ENCODE measurements around the gene SMG9. TPM values are rescaled to one million over a fixed set of nuclear protein-coding genes. Genes with fewer than 3 reads are reported as not detected.
A peak's percentile ranks its signal among the peaks of the same experiment; 100 is the strongest.

Gene SMG9
- total and polyA plus RNA-seq, 2 of the 13 experiments (the other 11 are each of a cell fraction or from before 2014, with no cell fraction given): 16.1 to 18.7 TPM

- no peak for TF ChIP-seq ZKSCAN8 (CRISPR knock-in tag; IDR thresholded peaks at IDR 0.05; ENCODE audit: borderline replicate concordance)
- no peak for TF ChIP-seq MATR3 (CRISPR knock-in tag; IDR thresholded peaks at IDR 0.05)
Observed at GRCh38 chr19:43799502-43800142, 44.9 kb upstream of the SMG9 start (continued).

- Histone ChIP-seq H3K79me2 (ENCODE audit: insufficient read depth, low read length) (no peaks in the 10 kb centered on the region), H3K9me3 (ENCODE audit: low read length) (no peaks in the 10 kb centered on the region), H3K27ac (ENCODE audit: extremely low read length, insufficient read depth, low read length) (no peak overlapping the region), H3K4me1 (ENCODE audit: insufficient read depth, low read length) (no peaks in the 10 kb centered on the region), H2AFZ (ENCODE audit: low read length) (no peak overlapping the region), H3K27me3 (ENCODE audit: control insufficient read depth in 1 of 2, insufficient read depth in 2 of 2, low read length in 2 of 2) (peaks cover 0 to 4% of the 10 kb centered on the region in 2 experiments; a peak in 3 of 5 replicates), H3K4me2 (ENCODE audit: low read depth, low read length) (peak overlapping the region; percentile 56), H3K9ac (ENCODE audit: insufficient read depth, low read depth, low read length) (no peak overlapping the region), H3K4me3 (replicated peaks in 1 of 3; ENCODE audit: insufficient read depth in 1 of 3, low read depth in 2 of 3, low read length in 3 of 3) (peak overlapping the region in 2 of 3 experiments; percentile 31 to 48; a peak in 2 of 6 replicates), H3K36me3 (replicated peaks in 1 of 2; ENCODE audit: control insufficient read depth in 1 of 2, insufficient read depth in 2 of 2, low read length in 2 of 2) (no peaks in the 10 kb centered on the region), H4K20me1 (ENCODE audit: insufficient read depth, low read length) (no peaks in the 10 kb centered on the region)
- 67% methylated on average over 38 of the region's 70 CpGs for WGBS (ENCODE audit: low lambda C conversion rate)
- DNase-seq (ENCODE audit: low spot score): no peak
- POLR2A ChIA-PET: no interaction called here
- no TSS peak for BruUV-seq (replicated peaks)
- no peak for FAIRE-seq
- intact Hi-C loops (cut with micrococcal nuclease; ENCODE audit: unreplicated experiment) (no loop called here), in situ Hi-C loops (cut with HindIII; ENCODE audit: extremely low pct_ligation_motif_present, low pct_unique_long_range_greater_than_20kb) (no loop called here)
- ATAC-seq: peak; percentile 67
- CTCF ChIA-PET (ENCODE audit: low intra/inter-chr PET ratio, low total read pairs): no interaction called here
- no peak for TF ChIP-seq RFX1 (IDR thresholded peaks at IDR 0.05)
- TF ChIP-seq NFIB (CRISPR knock-in tag; IDR thresholded peaks at IDR 0.05; ENCODE audit: borderline replicate concordance): no peak
- 0 out of 2 replicates have a peak, but pooled peaks have one; percentile 27 for TF ChIP-seq HOXA3 (CRISPR knock-in tag; IDR thresholded peaks at IDR 0.05)
- no peak for TF ChIP-seq RXRB (CRISPR knock-in tag; IDR thresholded peaks at IDR 0.05; ENCODE audit: borderline replicate concordance)
- TF ChIP-seq ZNF83 (CRISPR knock-in tag; IDR thresholded peaks at IDR 0.05; ENCODE audit: borderline replicate concordance): no peak
- TF ChIP-seq USF2 (IDR thresholded peaks at IDR 0.05; ENCODE audit: low read depth, low read length): no peak
- no peak for TF ChIP-seq USF2 (CRISPR knock-in tag; IDR thresholded peaks at IDR 0.05; ENCODE audit: borderline replicate concordance)
- no peak for TF ChIP-seq IRF2 (CRISPR knock-in tag; IDR thresholded peaks at IDR 0.05)
- TF ChIP-seq ZBTB3 (CRISPR knock-in tag; IDR thresholded peaks at IDR 0.05; ENCODE audit: borderline replicate concordance, low read depth): no peak
- no peak for TF ChIP-seq ZNF24 (IDR thresholded peaks at IDR 0.05)
- TF ChIP-seq MED8 (CRISPR knock-in tag; IDR thresholded peaks at IDR 0.05; ENCODE audit: insufficient replicate concordance): no peak
- no peak for TF ChIP-seq PAF1 (CRISPR knock-in tag; IDR thresholded peaks at IDR 0.05)
- peak; percentile 47 for TF ChIP-seq ZNF687 (CRISPR knock-in tag; IDR thresholded peaks at IDR 0.05)
Observed at GRCh38 chr19:43798546-43799409, 44.0 kb upstream of the SMG9 start.

All from HepG2 (cell line).